HG02610 (cell line): ENCODE results near the gene KLHL33.

Experiments used
- ATAC-seq: cut with Tn5 transposase; IDR thresholded peaks from one replicate; pipeline ENCODE4 v1.9.1; 2021; ENCODE audit warnings: mild to moderate bottlenecking, moderate library complexity; ENCODE audit not compliant: unreplicated experiment

KLHL33 gene

GRCh38 chr14:20380681-20381080, 55.3 kb downstream of the KLHL33 start:
- no peak for ATAC-seq

DNA sequence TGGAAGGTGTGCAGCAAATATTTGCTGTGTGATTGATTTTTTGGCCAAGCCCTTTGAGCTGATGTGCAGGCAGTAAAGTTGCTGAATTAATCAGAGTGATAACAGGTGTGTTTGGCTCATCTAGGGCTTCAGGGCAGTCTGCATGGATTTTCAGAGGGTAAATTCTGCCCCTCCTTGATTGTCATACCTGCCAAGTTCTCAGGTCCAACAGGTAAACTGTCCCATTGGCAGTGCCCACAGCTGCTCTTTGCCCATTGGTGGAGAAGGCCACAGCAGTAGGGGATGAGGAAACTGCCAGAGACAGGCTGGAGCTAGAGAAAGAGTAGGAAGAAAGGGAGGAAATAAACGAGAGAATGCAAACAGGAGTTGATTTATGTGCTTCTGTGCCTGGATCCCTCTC, 56.2 kb downstream of the KLHL33 start:
- ATAC-seq, result no peak

- no peak for ATAC-seq
Measured at GRCh38 chr14:20377171-20377570, 58.8 kb downstream of the KLHL33 start.

DNA sequence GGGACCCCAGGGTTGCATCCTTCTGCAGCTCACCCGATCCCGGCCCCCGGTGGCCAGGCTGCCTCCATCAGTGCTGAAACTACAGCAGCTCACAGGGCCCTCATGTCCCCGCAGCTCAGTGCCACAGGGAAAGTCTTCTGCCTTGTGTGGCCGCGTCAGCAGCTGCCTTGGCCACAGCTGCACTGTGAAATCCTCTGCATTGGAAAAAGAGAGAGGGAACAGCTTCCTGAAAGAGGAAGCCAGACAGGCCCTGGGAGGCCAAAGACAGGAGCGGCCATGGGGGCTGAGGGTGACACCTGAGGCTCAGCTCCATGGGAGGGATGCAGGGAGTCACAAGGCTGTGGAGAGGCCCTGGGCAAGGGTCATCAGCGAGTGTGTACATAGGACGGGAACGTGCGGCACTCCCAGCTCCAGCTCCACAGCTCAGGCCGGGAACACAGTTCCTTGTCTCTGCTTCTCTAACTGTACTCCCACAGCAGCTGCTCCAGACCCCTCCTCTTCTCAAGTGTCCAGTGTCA, 59.8 kb downstream of the KLHL33 start:
- no peak for ATAC-seq
